Neutrophil (primary cell): ENCODE data around the gene TSPAN32.

Source experiments
- H3K27ac ChIP-seq: fragments of 200-600 bp; sonication (generic); 2 replicates; pipeline ENCODE4 v1.5.1; 2016; ENCODE audit warnings: mild to moderate bottlenecking, moderate library complexity
- H3K27me3 ChIP-seq: fragments of 200-600 bp; sonication (generic); 2 replicates; pipeline ENCODE4 v1.6.0; 2016; ENCODE audit warnings: mild to moderate bottlenecking
- H3K36me3 ChIP-seq: fragments of 200-600 bp; sonication (generic); 2 replicates; pipeline ENCODE4 v1.5.1; 2017
- H3K4me1 ChIP-seq, 2 experiments: fragments of 200-600 bp in 1 of 2; sonication (generic) in 1 of 2; 1 replicate in 1 of 2; 2 replicates in 1 of 2; pipeline versions ENCODE4 v1.5.1 to v1.6.1; 2013 to 2016; ENCODE audit warnings: low read depth in 1 of 2, low read length in 1 of 2, mild to moderate bottlenecking in 1 of 2, moderate library complexity in 1 of 2; ENCODE audit not compliant: control insufficient read depth in 1 of 2, insufficient read depth in 1 of 2
- H3K4me3 ChIP-seq, 2 experiments: fragments of 200-600 bp in 1 of 2; sonication (generic) in 1 of 2; 1 replicate in 1 of 2; 2 replicates in 1 of 2; pipeline ENCODE4 v1.5.1; 2013 to 2016; ENCODE audit warnings: low read depth in 1 of 2, low read length in 1 of 2, mild to moderate bottlenecking in 1 of 2, moderate library complexity in 1 of 2
- H3K9me3 ChIP-seq: fragments of 200-600 bp; sonication (generic); 2 replicates; pipeline ENCODE4 v1.5.1; 2016
- TF ChIP-seq, protein P1 (sequence below): fragments of 200-600 bp; sonication (generic); IDR thresholded peaks from 2 replicates; pipeline ENCODE4 v1.5.1; 2016; ENCODE audit warnings: antibody characterized with exemption

The TSPAN32 gene

DNA sequence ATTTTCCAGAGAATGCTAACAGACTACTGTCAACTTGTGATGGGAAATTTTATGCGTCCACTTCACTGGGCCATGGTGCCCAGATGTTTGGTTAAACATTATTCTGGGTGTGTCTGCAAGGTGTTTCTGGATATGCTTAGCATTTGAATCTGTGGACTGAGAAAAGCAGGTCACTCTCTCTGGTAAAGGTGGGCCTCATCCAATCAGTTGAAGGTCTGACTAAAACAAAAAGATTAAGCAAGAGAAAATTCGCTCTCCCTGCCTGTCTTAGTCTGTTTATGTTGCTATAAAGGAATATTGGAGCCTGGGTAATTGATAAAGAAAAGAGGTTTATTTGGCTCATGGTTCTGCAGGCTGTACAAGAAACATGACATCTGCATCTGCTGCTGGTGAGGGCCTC lies 43.2 kb downstream of the TSPAN32 start:
- H3K27me3 ChIP-seq, result peaks cover 4% of the 10 kb centered on the region
- no peaks in the 10 kb centered on the region for H3K9me3 ChIP-seq
- no peak overlapping the region for H3K27ac ChIP-seq
- no peak overlapping the region for H3K4me3 ChIP-seq
- TF ChIP-seq, protein P1, sequence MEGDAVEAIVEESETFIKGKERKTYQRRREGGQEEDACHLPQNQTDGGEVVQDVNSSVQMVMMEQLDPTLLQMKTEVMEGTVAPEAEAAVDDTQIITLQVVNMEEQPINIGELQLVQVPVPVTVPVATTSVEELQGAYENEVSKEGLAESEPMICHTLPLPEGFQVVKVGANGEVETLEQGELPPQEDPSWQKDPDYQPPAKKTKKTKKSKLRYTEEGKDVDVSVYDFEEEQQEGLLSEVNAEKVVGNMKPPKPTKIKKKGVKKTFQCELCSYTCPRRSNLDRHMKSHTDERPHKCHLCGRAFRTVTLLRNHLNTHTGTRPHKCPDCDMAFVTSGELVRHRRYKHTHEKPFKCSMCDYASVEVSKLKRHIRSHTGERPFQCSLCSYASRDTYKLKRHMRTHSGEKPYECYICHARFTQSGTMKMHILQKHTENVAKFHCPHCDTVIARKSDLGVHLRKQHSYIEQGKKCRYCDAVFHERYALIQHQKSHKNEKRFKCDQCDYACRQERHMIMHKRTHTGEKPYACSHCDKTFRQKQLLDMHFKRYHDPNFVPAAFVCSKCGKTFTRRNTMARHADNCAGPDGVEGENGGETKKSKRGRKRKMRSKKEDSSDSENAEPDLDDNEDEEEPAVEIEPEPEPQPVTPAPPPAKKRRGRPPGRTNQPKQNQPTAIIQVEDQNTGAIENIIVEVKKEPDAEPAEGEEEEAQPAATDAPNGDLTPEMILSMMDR, result no peak
- no peaks in the 10 kb centered on the region for H3K4me1 ChIP-seq
- no peaks in the 10 kb centered on the region for H3K36me3 ChIP-seq

DNA sequence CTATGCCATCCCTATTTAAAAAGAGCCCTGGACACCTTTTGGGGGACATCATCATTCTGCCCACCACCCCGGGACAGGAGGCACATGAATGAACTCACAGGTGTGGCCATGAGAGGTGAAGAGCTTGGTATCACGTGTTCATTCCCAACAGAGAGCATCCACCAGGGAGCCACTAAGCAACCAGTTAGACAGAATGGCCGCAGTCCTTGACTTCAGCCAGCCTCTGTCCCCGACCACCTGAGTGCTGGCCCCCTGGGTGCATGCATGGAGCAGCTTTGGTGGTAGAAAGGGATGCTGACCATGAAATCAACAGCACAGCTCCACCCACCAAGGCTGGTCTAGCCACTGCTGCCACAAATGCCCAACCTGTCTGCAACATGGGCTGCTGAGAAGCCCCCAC lies 44.2 kb downstream of the TSPAN32 start:
- Histone ChIP-seq H3K27me3 (peaks cover 6% of the 10 kb centered on the region), H3K4me3 (no peak overlapping the region), H3K4me1 (no peaks in the 10 kb centered on the region), H3K9me3 (no peaks in the 10 kb centered on the region), H3K36me3 (no peaks in the 10 kb centered on the region), H3K27ac (no peak overlapping the region)
- TF ChIP-seq, protein P1, result no peak

DNA sequence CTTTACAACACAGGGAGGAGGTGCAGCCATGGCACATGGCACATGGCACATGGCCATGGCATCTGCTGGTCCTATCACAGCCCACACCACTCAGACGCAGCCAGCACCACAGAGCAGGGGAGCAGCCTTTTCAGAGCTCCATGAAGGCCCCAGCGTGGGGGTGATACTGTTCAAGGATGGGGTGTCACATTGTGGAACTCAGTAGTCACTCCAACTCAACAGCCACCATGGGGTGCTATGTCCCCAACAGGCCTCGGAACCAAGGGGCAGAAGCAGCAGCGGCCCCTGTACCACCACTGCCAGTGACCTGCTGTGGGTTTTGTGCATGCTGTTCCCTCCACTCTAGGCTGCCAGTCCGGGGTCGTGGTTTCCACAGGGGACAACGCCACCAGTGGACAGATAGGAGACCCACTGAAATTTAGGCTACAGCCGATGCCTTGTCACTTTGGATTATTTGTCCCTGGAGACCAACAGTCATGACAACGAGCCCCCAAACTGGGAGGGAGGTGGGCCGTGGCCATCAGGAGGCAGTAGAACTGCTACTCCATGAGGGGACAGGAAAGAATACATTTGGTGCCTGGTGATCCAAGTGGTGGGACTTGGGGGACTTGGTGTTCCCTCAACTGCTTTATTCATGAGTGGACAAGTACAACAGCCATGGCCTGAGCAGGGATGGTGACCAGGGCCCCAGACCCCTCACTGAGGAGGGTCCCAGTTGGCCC lies 44.9 kb downstream of the TSPAN32 start:
- TF ChIP-seq, protein P1, result no peak
- H3K9me3 ChIP-seq, result no peaks in the 10 kb centered on the region
- H3K27me3 ChIP-seq, result peaks cover 10% of the 10 kb centered on the region
- H3K4me3 ChIP-seq, result no peak overlapping the region
- no peaks in the 10 kb centered on the region for H3K4me1 ChIP-seq
- no peak overlapping the region for H3K27ac ChIP-seq
- no peaks in the 10 kb centered on the region for H3K36me3 ChIP-seq

DNA sequence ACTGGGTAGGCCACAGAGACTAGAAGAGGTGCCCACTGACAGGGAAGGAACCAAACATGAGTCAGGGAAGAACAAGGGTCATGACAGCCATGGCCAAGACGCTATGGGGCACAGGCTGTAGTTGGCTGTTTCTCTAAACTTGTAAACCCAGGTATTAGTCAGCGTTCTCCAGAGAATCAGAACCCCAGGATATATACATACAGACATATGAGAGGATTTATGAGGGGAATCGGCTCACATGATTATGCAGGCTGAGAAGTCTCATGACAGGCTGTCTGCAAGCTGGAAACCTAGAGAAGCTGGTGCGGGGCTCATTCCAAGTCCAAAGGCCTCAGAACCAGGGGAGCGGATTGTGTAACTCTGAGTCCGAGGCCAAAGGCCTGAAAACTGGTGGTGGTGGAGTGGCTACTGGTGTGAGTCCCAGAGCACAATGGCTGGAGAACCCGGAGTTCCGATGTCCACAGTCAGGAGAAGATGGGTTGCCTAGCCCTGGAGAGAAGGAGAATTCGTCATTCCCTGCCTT lies 45.6 kb downstream of the TSPAN32 start:
- Histone ChIP-seq H3K4me3 (no peak overlapping the region), H3K36me3 (no peaks in the 10 kb centered on the region), H3K27me3 (peaks cover 10% of the 10 kb centered on the region), H3K9me3 (no peaks in the 10 kb centered on the region), H3K27ac (no peak overlapping the region), H3K4me1 (no peaks in the 10 kb centered on the region)
- TF ChIP-seq, protein P1, result no peak

DNA sequence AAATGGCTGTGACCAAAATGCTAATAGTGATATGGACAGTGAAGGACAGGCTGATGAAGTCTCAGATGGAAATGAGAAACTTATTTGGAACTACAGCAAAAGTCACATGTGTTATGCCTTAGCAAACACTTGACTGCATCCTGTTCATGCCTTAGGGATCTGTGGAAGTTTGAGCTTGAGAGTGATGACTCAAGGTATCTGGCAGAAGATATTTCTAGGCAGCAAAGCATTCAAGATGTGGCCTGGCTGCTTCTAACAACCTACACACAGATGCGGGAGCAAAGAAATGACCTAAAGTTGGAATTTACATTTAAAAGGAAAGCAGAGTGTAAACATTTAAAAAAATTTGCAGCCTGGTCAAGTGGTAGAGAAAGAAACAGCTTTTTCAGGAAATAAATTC lies 47.2 kb downstream of the TSPAN32 start:
- Histone ChIP-seq H3K27ac (no peak overlapping the region), H3K27me3 (peaks cover 10% of the 10 kb centered on the region)
- TF ChIP-seq, protein P1, result no peak

More for the DNA sequence above, 47.2 kb downstream of the TSPAN32 start:
- no peaks in the 10 kb centered on the region for H3K36me3 ChIP-seq
- no peaks in the 10 kb centered on the region for H3K9me3 ChIP-seq
- H3K4me3 ChIP-seq, result no peak overlapping the region
- H3K4me1 ChIP-seq, result no peaks in the 10 kb centered on the region
